Gastrocnemius medialis (tissue), 4 donors: Measurements from ENCODE around the gene DDX10.

Experiments used
- POLR2A ChIP-seq, 2 donors: fragments of 450-650 bp; IDR thresholded peaks; one replicate each; pipeline ENCODE4 v1.6.1; 2017; ENCODE audit warnings: antibody characterized with exemption in 2 of 2, mild to moderate bottlenecking in 2 of 2, moderate library complexity in 2 of 2
- TF ChIP-seq, protein P1 (sequence below), 5 experiments: fragments of 450-650 bp in 3 of 5; fragments of 200-600 bp in 2 of 5; sonication (generic) in 2 of 5; IDR thresholded peaks in 4 of 5; conservative IDR thresholded peaks in 1 of 5; 1 replicate in 4 of 5; 2 replicates in 1 of 5; pipeline ENCODE4 v1.5.1; 2016 to 2019; ENCODE audit warnings: antibody characterized with exemption in 5 of 5, mild to moderate bottlenecking in 3 of 5, moderate library complexity in 3 of 5

DNA sequence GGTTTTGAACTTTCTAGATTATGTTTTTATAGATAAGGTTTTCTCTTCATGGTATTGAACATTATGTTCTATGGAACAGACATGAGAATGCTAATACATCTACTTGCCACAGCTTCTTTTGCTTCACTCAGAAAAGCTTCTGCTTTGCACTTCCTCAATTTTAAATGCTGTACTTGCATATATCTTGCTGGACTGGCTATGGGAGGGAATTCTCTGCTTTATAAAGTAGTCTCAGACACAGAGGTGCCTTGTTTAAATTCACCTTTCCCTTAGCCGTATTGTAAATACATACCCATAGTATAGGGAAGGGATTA is 173.9 kb downstream of the DDX10 start:
- TF ChIP-seq, protein P1, sequence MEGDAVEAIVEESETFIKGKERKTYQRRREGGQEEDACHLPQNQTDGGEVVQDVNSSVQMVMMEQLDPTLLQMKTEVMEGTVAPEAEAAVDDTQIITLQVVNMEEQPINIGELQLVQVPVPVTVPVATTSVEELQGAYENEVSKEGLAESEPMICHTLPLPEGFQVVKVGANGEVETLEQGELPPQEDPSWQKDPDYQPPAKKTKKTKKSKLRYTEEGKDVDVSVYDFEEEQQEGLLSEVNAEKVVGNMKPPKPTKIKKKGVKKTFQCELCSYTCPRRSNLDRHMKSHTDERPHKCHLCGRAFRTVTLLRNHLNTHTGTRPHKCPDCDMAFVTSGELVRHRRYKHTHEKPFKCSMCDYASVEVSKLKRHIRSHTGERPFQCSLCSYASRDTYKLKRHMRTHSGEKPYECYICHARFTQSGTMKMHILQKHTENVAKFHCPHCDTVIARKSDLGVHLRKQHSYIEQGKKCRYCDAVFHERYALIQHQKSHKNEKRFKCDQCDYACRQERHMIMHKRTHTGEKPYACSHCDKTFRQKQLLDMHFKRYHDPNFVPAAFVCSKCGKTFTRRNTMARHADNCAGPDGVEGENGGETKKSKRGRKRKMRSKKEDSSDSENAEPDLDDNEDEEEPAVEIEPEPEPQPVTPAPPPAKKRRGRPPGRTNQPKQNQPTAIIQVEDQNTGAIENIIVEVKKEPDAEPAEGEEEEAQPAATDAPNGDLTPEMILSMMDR (IDR thresholded peaks at IDR 0.05 in 4 of 5, conservative IDR thresholded peaks at IDR 0.05 in 1 of 5), result no peak
- TF ChIP-seq POLR2A (IDR thresholded peaks at IDR 0.05), result no peak
